HG03520 (cell line): ENCODE results near the gene CHRNB1.

Experiments
- ATAC-seq: cut with Tn5 transposase; IDR thresholded peaks from one replicate; pipeline ENCODE4 v1.9.1; 2021; ENCODE audit warnings: mild to moderate bottlenecking, moderate library complexity; ENCODE audit not compliant: unreplicated experiment

CHRNB1 gene

DNA sequence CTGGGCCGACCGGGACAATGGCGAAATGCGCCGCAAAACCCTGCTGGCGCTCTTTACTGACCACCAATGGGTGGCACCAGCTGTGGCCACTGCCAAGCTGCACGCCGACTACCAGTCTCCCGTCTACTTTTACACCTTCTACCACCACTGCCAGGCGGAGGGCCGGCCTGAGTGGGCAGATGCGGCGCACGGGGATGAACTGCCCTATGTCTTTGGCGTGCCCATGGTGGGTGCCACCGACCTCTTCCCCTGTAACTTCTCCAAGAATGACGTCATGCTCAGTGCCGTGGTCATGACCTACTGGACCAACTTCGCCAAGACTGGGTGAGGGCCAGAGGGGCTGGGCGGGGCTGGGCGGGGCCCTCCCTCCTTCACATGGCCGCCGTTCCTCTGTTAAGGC, 29.1 kb upstream of the CHRNB1 start:
- ATAC-seq = no peak

DNA sequence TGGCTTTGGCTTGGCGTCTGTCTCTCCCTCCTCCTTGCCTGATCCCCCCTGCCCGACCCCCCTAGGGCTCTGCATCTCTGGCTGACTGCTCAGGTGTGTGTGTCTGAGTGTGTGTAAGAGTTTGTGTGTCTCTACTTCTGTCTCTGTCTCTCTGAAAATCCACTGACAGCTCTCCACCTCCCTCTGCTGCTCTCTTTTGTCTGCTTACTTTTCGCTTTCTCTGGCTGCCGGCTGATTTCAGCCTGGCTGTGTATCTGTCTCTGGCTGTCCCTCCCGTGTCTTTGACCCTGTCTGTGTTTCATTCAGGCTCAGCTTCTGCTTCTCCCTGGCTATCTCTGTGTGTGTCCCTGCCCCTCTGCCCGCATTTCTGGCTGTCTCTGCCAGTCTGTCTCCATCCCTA, 28.5 kb upstream of the CHRNB1 start:
- ATAC-seq = no peak

DNA sequence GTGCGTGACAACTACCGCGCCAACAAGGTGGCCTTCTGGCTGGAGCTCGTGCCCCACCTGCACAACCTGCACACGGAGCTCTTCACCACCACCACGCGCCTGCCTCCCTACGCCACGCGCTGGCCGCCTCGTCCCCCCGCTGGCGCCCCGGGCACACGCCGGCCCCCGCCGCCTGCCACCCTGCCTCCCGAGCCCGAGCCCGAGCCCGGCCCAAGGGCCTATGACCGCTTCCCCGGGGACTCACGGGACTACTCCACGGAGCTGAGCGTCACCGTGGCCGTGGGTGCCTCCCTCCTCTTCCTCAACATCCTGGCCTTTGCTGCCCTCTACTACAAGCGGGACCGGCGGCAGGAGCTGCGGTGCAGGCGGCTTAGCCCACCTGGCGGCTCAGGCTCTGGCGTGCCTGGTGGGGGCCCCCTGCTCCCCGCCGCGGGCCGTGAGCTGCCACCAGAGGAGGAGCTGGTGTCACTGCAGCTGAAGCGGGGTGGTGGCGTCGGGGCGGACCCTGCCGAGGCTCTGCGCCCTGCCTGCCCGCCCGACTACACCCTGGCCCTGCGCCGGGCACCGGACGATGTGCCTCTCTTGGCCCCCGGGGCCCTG, 27.7 kb upstream of the CHRNB1 start:
- no peak for ATAC-seq

DNA sequence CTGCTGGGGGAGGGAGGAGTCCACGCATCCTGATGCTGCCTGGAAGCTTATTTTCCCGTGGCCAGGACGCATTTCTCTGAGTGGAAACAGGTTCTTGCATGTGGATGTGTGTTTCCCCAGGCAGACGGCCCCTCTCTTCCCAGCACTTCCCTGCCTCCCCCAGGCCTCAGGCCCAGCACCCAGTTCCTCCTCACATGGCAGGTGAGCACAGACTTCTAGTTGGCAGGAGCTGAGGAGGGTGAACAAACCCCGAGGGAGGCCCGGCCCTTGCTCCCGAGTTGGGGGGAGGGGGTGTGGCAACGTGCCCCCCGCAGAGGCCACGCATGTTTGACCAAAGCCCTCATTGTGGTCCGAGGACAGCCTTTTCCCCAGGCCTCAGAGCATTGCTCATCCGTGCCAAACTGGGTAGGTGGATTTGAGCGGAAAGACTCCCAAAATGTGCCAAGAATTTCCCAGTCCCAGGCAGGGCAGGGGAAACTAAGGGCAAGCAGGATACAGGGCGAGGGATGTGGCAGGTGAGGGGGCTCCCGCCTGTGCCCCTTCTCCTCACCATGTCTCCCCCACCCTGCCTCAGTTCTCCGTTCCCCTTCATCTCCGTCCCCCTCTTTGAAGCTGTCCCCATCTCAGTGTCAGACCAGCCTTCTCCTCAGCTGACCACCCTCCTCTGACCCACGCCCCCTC, 26.2 kb upstream of the CHRNB1 start:
- no peak for ATAC-seq

DNA sequence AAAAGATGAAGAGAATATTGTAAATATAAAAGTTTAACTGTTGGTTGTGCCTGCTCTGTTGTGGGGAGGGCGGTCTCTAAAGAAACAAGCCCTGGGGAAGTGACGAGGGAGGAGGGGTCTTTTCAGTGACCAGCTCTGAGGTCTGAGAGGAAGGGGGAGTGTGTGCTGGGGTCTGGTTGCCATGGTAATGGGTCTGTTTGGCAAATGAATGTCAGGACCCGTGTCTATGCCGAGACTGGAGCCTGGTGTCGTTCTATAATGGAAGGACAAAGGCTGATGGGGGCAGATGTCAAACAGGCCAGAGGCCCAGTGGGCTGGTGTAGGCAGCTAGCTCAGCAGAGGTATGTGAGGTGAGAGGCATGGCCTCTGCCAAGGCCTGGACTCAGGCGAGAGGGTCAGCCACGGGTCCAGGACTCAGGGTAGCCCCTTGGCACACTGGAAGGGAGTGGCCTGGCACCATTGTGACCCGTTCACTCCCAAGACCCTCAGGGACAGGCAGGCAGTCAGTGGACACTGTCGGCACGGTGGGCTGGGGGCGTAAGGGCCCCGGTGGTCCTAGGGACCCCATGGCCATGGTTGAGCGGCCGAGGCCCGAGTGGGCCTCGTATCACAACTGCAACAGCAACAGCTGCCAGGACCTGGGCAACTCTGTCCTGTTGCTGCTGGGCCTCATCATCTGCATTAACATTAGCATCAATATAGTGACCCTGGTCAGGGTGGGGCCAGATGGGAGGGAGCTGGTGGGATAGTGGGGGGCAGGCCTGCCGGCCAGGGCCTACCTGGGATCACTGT, 24.8 kb upstream of the CHRNB1 start, which contains the start of gene SPEM1:
Gene SPEM1, plus strand, starts transcription at position 506 of the 792 bp plus-strand sequence. Its CDS starts 61 bp downstream, at position 567.
- no peak for ATAC-seq

DNA sequence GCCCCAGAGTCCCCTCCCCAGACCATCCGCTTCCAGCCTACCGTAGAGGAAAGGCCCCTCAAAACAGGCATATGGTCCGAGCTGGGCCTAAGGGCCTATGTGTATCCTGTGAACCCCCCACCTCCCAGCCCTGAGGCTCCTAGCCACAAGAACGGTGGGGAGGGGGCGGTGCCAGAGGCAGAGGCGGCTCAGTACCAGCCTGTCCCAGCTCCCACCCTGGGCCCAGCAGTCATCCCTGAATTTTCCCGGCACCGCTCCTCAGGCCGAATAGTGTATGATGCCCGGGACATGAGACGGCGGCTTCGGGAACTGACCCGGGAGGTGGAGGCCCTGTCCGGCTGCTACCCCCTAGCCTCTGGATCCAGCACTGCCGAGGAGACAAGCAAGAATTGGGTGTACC, 23.7 kb upstream of the CHRNB1 start:
- no peak for ATAC-seq

DNA sequence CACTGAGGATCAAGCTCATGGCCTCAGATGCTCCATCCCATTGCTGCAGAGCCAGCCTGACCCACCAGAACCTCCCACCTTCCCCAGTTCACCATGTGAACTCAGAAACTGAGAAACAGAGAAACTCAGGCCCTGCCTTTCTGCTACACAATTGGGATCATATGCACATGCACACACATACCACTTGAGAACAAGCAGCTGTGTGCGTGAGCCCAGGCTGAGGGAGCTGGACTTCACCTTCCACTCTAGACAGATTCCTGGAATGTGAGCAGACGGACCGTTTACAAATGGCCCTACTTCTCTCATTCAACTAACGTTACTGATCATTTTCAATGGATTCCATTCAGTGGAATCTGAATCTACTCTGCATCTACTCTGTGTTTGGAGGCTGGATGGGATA, 21.2 kb upstream of the CHRNB1 start:
- ATAC-seq = no peak

DNA sequence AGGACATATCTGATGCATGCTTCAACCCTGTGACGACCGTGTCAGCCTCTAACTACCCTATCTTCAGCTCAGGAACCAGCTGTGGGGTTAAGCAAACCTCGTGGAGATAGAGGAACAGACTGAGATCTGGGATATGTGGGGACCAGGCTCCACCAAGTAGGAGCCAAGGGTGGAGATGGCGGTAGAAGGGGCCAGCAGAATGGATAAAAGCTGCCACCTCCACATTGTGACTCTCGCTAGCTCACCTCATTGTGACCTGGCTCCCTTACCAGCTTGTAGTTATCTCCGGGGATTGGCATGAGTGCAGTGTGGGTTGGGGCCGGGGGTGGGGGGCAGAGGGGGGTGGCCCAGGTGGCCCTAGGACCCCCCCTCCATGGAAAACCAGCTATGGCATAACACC, 19.5 kb upstream of the CHRNB1 start, which contains the start of gene SPEM2:
Gene SPEM2, plus strand, starts transcription at position 301 of the 400 bp plus-strand sequence. Its CDS starts 73 bp downstream, at position 374.
- no peak for ATAC-seq

DNA sequence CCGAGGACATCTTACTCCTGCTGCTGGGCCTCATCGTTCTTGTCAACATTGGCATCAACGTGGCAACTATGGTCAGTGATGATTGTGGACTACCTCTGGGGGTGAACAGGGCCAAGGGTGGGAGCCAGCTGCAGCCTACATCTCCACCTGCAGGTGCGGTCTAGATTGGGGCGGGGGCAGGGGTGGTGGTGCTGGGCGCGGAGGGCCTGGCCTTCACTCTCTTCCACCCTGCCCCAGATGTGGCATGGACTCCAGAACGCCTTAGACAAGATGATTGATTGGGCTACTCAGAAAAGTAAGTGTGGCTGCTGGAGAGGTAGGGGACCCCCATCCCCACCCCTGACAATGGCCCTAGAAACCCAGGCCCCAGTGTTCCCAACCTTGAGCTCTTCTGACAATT, 19.1 kb upstream of the CHRNB1 start:
- ATAC-seq = no peak

DNA sequence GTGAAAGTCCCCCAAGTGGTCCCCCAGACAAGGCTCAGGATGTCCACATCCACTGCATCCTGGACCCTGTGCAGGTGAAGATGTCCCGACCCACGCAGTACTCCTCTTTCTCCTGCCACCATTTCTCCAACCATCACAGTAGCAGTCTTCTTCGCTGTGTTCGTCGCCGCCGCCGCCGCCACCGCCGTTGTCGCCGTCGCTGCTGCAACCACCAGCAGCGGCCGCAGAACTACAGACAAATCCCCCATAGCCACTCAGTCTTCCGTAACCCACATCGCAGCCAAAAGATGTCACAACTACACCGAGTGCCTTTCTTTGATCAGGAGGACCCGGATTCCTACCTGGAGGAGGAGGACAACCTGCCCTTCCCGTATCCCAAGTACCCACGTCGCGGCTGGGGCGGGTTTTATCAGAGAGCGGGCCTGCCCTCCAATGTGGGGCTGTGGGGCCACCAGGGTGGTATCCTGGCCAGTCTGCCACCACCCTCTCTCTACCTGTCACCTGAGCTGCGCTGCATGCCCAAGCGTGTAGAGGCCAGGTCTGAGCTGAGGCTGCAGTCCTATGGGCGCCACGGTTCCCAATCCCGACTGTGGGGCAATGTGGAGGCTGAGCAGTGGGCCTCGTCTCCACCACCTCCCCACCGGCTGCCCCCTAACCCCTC, 18.5 kb upstream of the CHRNB1 start:
- no peak for ATAC-seq

DNA sequence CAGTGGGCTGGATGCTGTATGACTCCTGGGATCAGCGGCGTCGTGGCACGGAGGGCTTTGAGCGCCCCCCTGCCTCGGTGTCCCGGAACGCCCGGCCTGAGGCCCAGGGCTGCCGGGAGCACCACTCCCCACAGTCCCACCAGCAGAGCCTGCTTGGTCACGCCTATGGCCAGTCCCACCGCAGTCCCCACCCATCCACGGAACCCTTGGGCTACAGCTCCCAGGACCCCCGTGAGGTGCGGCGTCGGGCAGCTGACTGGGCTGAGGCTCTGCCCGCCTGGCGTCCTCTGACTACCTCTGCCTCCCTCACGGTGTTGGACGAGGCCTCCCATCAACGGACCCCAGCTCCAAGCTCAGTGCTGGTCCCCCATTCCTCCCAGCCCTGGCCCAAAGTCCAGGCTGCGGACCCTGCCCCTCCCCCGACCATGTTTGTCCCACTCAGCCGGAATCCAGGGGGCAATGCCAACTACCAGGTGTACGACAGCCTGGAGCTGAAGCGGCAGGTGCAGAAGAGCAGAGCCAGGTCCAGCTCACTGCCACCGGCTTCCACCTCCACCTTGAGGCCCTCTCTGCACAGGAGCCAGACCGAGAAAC, 17.9 kb upstream of the CHRNB1 start:
- ATAC-seq = no peak

DNA sequence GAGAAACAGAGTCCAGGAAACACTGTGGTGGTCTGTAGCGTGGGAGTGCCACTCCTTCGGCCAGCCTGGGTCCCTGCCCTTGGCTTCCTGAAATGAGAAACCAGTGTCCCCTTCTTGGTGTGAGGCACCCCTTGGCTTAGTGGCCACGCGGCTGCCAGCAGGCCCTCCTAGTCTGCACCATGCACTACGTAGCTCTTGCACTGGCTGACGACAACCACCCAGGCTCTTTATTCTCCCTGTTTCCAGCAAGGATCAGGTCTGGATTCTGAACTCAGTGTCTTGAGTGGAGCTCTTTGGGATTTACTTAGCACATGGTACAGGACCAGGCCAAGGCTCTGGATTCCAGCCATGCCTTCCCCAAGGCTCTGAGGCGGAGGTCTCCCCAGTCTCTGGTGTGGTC, 17.3 kb upstream of the CHRNB1 start:
- ATAC-seq = no peak

DNA sequence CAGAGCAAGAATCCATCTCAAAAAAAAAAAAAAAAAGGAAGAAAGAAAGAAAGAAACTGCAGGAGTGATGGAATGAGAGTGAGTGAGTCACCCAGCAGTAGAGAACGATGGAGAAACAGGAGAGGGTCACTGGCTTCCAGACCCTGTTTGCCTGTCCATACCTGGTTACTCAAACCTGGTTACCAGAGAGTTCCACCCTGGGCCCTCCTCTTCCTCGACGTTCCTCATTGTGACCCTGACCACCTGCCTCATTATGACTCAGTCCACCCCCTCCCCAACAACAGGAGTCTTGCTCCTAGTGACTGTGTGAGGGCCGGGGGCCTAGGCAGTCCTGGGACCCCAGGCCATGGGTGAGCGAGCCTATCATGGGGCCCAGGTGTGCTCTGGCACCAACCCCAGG, 16.3 kb upstream of the CHRNB1 start, which contains the start of gene SPEM3:
Gene SPEM3, plus strand, starts transcription at position 301 of the 400 bp plus-strand sequence. Its CDS starts 46 bp downstream, at position 347.
- ATAC-seq = no peak

DNA sequence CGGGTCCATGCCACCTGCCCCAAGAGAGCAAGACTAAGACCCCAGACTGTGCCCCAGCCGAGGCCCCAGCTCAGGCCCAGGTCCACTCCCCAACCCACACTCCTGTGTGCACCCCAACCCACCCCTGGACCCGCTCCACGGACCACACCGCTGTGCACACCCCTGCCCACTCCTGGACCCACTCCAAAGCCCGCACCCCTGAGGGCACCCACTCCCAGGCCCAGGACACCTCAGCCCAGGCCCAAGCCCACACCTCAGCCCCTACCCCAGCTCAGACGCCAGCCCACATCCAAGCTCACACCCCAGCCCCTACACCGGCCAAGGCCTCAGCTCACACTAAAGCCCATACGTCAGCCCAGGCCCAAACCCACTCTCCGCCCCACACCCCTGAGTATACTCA, 15.1 kb upstream of the CHRNB1 start:
- no peak for ATAC-seq

DNA sequence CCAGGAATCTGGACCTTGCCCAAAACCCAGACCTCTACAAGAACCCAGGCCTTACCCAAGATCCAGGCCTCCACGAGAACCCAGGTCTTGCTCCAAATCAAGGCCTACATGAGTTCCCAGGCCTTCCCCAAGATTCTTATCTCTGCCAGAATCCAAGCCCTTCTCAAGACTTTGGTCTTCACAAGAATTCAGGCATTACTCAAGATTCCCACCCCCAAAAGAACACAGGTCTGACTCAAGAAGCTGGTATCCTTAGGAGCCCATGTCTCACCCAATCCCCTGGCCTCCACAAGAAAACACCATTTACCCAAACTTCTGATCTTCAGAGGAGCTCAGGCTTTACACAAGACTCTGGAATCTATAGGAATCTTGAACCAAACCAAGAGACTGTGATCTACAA, 13.6 kb upstream of the CHRNB1 start:
- no peak for ATAC-seq

DNA sequence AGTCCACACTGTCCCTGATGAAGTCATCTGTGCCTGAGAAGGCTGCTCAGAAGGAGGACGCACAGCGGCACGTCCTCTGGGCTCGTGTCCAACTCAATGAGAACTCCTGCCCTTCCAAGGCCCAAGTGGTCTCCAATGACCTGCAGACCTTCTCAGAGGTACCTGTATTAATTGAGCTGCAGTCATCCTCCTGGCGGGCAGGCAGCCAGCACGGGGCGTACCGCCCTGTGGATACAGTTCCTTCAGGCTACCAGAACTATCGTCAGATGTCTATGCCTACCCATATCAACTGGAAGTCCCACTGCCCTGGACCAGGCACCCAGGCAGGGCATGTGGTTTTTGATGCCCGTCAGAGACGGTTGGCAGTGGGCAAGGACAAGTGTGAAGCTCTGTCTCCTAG, 12.6 kb upstream of the CHRNB1 start:
- no peak for ATAC-seq

DNA sequence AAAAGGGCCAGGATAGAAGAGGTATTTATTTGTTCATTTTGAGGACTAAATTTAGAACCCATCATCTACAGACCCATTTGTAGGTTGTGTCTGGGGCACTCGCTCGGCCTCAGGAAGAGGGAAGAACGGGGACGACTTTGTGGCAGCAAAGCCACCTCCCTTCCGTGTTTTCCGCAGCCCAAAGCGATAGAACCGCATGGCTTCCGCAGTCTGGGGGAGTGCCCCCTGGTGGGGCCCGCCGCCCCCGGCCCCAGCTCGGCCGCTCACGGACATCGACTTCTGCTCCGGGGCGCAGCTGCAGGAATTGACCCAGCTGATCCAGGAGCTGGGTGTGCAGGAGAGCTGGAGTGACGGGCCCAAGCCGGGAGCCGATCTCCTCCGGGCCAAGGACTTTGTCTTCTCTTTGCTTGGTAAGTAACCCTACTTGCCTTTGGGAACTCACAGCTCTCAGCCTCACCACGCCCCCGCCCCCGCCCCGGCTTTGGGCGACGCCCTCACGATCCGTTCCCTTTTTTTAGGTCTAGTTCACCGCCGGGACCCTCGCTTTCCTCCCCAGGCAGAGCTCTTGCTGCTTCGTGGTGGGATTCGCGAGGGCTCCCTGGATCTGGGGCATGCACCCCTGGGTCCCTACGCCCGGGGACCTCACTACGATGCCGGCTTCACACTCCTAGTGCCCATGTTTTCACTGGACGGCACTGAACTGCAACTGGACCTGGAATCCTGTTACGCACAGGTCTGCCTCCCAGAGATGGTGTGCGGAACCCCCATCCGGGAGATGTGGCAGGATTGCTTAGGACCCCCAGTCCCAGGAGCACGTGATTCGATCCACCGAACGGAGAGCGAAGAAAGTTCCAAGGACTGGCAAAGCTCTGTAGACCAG, 8.9 kb upstream of the CHRNB1 start:
- ATAC-seq = no peak

DNA sequence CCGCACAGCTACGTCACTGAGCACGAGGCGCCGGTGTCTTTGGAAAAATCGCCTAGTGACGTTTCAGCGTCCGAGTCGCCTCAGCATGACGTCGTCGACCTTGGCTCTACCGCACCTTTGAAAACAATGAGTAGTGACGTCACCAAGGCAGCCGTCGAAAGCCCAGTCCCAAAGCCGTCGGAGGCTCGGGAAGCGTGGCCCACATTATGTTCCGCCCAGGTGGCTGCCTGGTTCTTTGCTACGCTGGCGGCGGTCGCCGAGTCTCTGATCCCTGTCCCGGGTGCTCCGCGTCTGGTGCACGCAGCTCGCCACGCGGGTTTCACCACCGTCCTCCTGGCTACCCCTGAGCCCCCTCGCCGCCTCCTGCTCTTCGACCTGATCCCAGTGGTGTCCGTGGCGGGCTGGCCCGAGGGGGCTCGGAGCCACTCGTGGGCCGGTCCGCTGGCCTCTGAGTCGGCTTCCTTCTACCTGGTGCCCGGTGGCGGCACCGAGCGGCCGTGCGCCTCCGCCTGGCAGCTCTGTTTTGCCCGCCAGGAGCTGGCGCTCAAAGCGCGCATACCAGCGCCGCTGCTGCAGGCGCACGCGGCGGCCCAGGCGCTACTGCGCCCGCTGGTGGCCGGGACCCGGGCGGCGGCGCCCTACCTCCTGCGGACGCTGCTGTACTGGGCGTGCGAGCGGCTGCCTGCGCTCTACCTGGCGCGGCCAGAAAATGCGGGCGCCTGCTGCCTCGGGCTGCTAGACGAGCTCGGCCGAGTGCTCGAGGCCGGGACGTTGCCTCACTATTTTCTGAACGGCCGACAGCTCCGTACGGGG, 8.1 kb upstream of the CHRNB1 start:
- no peak for ATAC-seq

DNA sequence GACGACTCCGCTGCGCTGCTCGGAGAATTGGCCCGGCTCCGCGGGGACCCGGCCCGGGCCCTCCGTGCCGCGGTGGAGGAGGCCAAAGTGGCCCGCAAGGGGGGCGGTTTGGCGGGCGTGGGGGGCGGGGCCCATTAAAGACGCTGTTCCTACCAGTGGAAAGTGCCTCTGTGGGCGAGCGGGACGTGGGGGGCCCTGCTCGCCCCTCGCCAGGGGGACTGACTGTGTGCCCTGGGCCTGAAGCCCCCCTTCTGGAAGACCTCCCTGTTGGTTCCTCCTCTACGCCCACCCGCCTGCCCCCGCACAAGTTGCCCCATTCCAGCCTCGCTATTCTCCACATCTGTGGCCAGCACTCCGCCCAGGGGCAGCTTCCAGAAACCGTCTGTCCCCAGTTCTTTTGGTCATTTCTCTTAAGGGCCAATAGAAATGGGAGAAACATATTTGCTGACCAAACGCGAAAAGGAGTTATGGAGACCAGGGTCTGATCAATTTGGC, 7.4 kb upstream of the CHRNB1 start:
- no peak for ATAC-seq
